Measurements from ENCODE around the gene AIRE.
"Not testable (repeated sequence)": the region's sequence is repeated elsewhere in the genome, so short reads cannot be mapped to it uniquely, and the experiment has no call there.

The AIRE gene

DNA sequence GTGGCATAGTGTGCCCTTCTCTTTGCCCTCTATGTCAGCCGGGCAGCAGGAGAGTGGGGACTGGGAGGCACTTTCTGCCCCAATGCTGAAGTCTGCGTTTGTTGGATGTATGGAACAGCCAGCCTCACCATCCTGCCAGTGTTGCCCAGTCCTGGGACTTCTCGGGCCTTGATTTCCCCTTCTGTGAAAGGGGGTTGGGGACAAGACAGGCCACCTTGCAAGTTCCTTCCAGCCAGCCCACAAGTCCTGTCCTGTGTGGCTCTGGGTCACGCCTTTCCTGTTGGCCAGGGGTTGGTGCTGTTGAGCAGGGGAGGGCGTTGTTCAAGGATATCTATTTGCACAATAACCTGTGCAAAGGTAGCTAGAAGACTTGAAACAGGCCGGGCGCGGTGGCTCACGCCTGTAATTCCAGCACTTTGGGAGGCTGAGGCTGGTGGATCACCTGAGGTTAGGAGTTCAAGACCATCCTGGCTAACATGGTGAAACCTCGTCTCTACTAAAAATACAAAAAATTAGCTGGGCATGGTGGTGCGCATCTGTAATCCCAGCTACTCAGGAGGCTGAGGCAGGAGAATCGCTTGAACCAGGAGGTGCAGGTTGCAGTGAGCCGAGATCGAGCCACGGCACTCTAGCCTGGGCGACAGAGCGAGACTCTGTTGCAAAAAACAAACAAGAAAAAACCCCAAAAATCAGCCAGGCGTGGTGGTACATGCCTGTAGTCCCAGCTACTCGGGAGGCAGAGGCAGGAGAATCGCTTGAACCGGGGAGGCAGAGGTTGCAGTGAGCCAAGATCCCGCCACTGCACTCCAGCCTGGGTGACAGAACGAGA lies 17.1 kb downstream of the AIRE start:
- not testable (repeated sequence) for H3F3A ChIP-seq (ENCODE audit: insufficient read depth); H2AFZ ChIP-seq (ENCODE audit: low read depth, low read length, severe bottlenecking); H4K20me1 ChIP-seq (ENCODE audit: low read depth, low read length); H3K9me2 ChIP-seq (replicated peaks; ENCODE audit: insufficient read depth, low read length); H3K9me3 ChIP-seq (ENCODE audit: insufficient read depth, low read length); H3K4me3 ChIP-seq (ENCODE audit: insufficient read depth, low read length, poor library complexity, severe bottlenecking); H3K36me3 ChIP-seq (ENCODE audit: low read length); H3K27me3 ChIP-seq (ENCODE audit: low read length)
- peak overlapping the region; percentile 49 for H3K27ac ChIP-seq (ENCODE audit: low read depth, low read length)
- H3K79me2 ChIP-seq (ENCODE audit: insufficient read depth, low read length), result peaks cover 27% of the 10 kb centered on the region
- peak; percentile 30 for TF ChIP-seq CTCF (IDR thresholded peaks at IDR 0.05; ENCODE audit: insufficient read depth, low read length, poor library complexity, severe bottlenecking)
- H3K4me2 ChIP-seq (ENCODE audit: low read depth, low read length, poor library complexity, severe bottlenecking), result peak overlapping the region; percentile 63
- H3K9ac ChIP-seq (ENCODE audit: low read length), result peak overlapping the region; percentile 72; the same call in 1 of the 2 replicates

DNA sequence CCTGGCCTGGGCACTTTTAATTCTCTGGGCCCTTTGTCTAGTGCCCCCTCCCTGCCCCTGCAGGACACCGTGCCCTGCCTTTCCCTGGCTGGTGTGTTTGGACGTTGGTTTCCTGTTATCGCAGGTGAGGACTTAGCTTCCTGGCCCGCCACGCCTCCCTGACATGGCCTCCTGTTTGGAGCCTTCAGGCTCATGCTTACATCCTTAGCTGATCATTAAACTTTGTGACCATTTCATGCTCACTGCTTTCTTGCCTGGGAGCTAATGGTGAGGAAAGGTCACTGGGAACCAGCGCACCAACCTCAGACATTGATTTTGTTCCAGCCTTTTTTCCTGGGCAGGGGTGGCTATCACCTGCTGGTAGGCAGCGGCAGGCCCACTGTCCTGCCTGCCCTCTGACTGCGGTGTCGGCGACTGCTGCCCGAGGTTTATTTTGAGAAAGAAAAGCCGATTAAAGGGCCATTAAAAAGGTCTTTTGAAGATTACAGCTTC lies 17.9 kb downstream of the AIRE start:
- H3K4me2 ChIP-seq (ENCODE audit: low read depth, low read length, poor library complexity, severe bottlenecking), result no peak overlapping the region

DNA sequence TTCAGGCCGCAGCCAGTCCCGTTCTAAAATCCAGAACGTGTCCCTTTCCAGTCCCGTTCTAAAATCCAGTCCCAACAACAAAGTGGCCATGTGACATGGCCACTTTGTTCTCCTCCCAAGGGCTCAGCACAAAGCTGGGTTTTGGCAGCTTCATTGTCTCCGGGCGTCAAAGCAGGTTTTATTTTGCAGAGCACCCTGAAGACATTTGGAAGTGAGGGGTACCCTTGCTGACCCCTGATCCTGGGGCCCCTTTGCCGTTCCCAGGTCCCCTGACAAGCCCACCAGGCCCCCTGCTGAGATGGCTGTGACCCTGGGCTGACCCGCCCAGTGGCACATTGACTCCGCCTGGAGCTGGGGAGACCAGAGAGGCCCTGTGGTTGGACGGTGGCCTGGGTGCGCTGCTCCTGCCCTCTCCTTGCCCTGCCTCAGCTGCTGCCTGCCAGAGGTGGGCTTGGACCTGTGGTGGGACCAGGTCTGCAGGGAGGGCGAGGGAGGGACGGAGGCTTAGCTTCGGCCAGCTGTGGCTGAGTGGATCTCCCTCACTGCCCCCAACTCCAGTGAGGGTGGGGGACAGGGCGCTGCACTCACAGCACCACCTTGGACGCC lies 18.4 kb downstream of the AIRE start:
- Histone ChIP-seq H3K79me2 (ENCODE audit: insufficient read depth, low read length) (peaks cover 27% of the 10 kb centered on the region), H3K4me2 (ENCODE audit: low read depth, low read length, poor library complexity, severe bottlenecking) (no peak overlapping the region), H2AFZ (ENCODE audit: low read depth, low read length, severe bottlenecking) (no peak overlapping the region), H3K27me3 (ENCODE audit: low read length) (no peaks in the 10 kb centered on the region), H3K36me3 (ENCODE audit: low read length) (no peaks in the 10 kb centered on the region), H3K9ac (ENCODE audit: low read length) (no peak overlapping the region), H3K27ac (ENCODE audit: low read depth, low read length) (no peak overlapping the region), H3K4me3 (ENCODE audit: insufficient read depth, low read length, poor library complexity, severe bottlenecking) (no peak overlapping the region), H4K20me1 (ENCODE audit: low read depth, low read length) (no peaks in the 10 kb centered on the region; the same call in 1 of the 2 replicates), H3K9me3 (ENCODE audit: insufficient read depth, low read length) (no peaks in the 10 kb centered on the region), H3F3A (ENCODE audit: insufficient read depth) (peaks cover 5% of the 10 kb centered on the region), H3K9me2 (replicated peaks; ENCODE audit: insufficient read depth, low read length) (no peaks in the 10 kb centered on the region)
- no peak for TF ChIP-seq CTCF (IDR thresholded peaks at IDR 0.05; ENCODE audit: insufficient read depth, low read length, poor library complexity, severe bottlenecking)
- TF ChIP-seq EZH2phosphoT487 (conservative IDR thresholded peaks at IDR 0.05; ENCODE audit: low read length), result no peak

More for the DNA sequence above, 17.9 kb downstream of the AIRE start:
- Histone ChIP-seq H3K4me3 (ENCODE audit: insufficient read depth, low read length, poor library complexity, severe bottlenecking) (no peak overlapping the region), H4K20me1 (ENCODE audit: low read depth, low read length) (no peaks in the 10 kb centered on the region; the same call in 1 of the 2 replicates), H3K27me3 (ENCODE audit: low read length) (no peaks in the 10 kb centered on the region), H3K79me2 (ENCODE audit: insufficient read depth, low read length) (peaks cover 27% of the 10 kb centered on the region), H3K9me2 (replicated peaks; ENCODE audit: insufficient read depth, low read length) (no peaks in the 10 kb centered on the region), H3K27ac (ENCODE audit: low read depth, low read length) (peak overlapping the region; percentile 22; the same call in 1 of the 2 replicates), H3K9me3 (ENCODE audit: insufficient read depth, low read length) (no peaks in the 10 kb centered on the region), H2AFZ (ENCODE audit: low read depth, low read length, severe bottlenecking) (no peak overlapping the region), H3K36me3 (ENCODE audit: low read length) (no peaks in the 10 kb centered on the region), H3F3A (ENCODE audit: insufficient read depth) (peaks cover 6% of the 10 kb centered on the region), H3K9ac (ENCODE audit: low read length) (no peak overlapping the region)
- TF ChIP-seq EZH2phosphoT487 (conservative IDR thresholded peaks at IDR 0.05; ENCODE audit: low read length) (no peak), CTCF (IDR thresholded peaks at IDR 0.05; ENCODE audit: insufficient read depth, low read length, poor library complexity, severe bottlenecking) (no peak)

Measured in SU-DHL-6 (cell line).